GM21367 (cell line): ENCODE data around the gene HSPBAP1.
"Not testable (repeated sequence)": the region's sequence is repeated elsewhere in the genome, so short reads cannot be mapped to it uniquely, and the experiment has no call there.

ENCODE experiments used
- ATAC-seq: cut with Tn5 transposase; IDR thresholded peaks from one replicate; pipeline ENCODE4 v1.9.1; 2021; ENCODE audit not compliant: unreplicated experiment

The HSPBAP1 gene

GRCh38 chr3:122742234-122742633, 51.4 kb downstream of the HSPBAP1 start:
- no peak for ATAC-seq

GRCh38 chr3:122739172-122739571, 54.5 kb downstream of the HSPBAP1 start:
- no peak for ATAC-seq

- not testable (repeated sequence) for ATAC-seq
Measured at GRCh38 chr3:122732682-122733525, 60.7 kb downstream of the HSPBAP1 start.

GRCh38 chr3:122730240-122730639, 63.4 kb downstream of the HSPBAP1 start:
- ATAC-seq = no peak

GRCh38 chr3:122728756-122729514, 64.7 kb downstream of the HSPBAP1 start:
- ATAC-seq = no peak

GRCh38 chr3:122728186-122728585, 65.4 kb downstream of the HSPBAP1 start:
- ATAC-seq = no peak

- no peak for ATAC-seq
Measured at GRCh38 chr3:122727766-122728165, 65.9 kb downstream of the HSPBAP1 start.

GRCh38 chr3:122727294-122727693, 66.3 kb downstream of the HSPBAP1 start:
- no peak for ATAC-seq

- no peak for ATAC-seq
Measured at GRCh38 chr3:122725106-122725505, 68.5 kb downstream of the HSPBAP1 start.

GRCh38 chr3:122719273-122719921, 74.2 kb downstream of the HSPBAP1 start:
- no peak for ATAC-seq

GRCh38 chr3:122716667-122717066, 77.0 kb downstream of the HSPBAP1 start:
- no peak for ATAC-seq

GRCh38 chr3:122714273-122714672, 79.4 kb downstream of the HSPBAP1 start:
- ATAC-seq = no peak

- ATAC-seq = not testable (repeated sequence)
Measured at GRCh38 chr3:122710616-122711251, 82.9 kb downstream of the HSPBAP1 start.

GRCh38 chr3:122705379-122705778, 88.3 kb downstream of the HSPBAP1 start:
- ATAC-seq = no peak

GRCh38 chr3:122700193-122700592, 93.4 kb downstream of the HSPBAP1 start:
- ATAC-seq = no peak

- peak; percentile 53 for ATAC-seq
Measured at GRCh38 chr3:122697952-122698620, 95.5 kb downstream of the HSPBAP1 start.

- ATAC-seq = no peak
Measured at GRCh38 chr3:122695927-122696561, 97.6 kb downstream of the HSPBAP1 start.

GRCh38 chr3:122694966-122695365, 98.7 kb downstream of the HSPBAP1 start:
- no peak for ATAC-seq

GRCh38 chr3:122692674-122693073, 101.0 kb downstream of the HSPBAP1 start:
- no peak for ATAC-seq

- no peak for ATAC-seq
Measured at GRCh38 chr3:122691195-122691594, 102.4 kb downstream of the HSPBAP1 start.
